Lower lobe of right lung (tissue), 2 donors: Measurements from ENCODE around the gene TMEM45A. TPM values are rescaled to one million over a fixed set of nuclear protein-coding genes. Genes with fewer than 3 reads are reported as not detected.

ENCODE experiments used
- ATAC-seq, 2 donors: fragments of 200-7000 bp; cut with Tn5 transposase; one replicate each; pipeline ENCODE4 v1.9.1; 2020 to 2022; ENCODE audit warnings: mild to moderate bottlenecking in 2 of 2, moderate library complexity in 2 of 2
- DNase-seq: peaks from one replicate; pipeline ENCODE4 v3.0.0-alpha.2; 2020
- H3K27ac ChIP-seq: fragments of 200-600 bp; one replicate; pipeline ENCODE4 v1.8.0; 2022
- H3K27me3 ChIP-seq: fragments of 200-600 bp; one replicate; pipeline ENCODE4 v1.8.0; 2022; ENCODE audit warnings: low read depth
- H3K36me3 ChIP-seq: fragments of 200-600 bp; one replicate; pipeline ENCODE4 v1.8.0; 2022; ENCODE audit warnings: mild to moderate bottlenecking
- H3K4me1 ChIP-seq: fragments of 200-600 bp; one replicate; pipeline ENCODE4 v1.8.0; 2022
- H3K4me3 ChIP-seq: fragments of 200-600 bp; one replicate; pipeline ENCODE4 v1.8.0; 2022; ENCODE audit warnings: mild to moderate bottlenecking
- H3K9me3 ChIP-seq: fragments of 200-600 bp; one replicate; pipeline ENCODE4 v1.8.0; 2022
- intact Hi-C: fragments of 100-400 bp; cut with DNase I; formaldehyde crosslinking; loops from one replicate; pipeline ENCODE4 v1.11.0; 2022
- total RNA-seq: library from RNA; stranded (reverse); fragmentation: NEBNext Ultra II Directional; extraction: Animal tissue kit (Norgen Biotek cat#: 25700); gene quantifications from one replicate; pipeline ENCODE4 v1.2.1, GENCODE V29; 2021
- TF ChIP-seq, protein P1 (sequence below): fragments of 200-600 bp; IDR thresholded peaks from one replicate; pipeline ENCODE4 v1.8.0; 2022; ENCODE audit warnings: antibody characterized with exemption, mild to moderate bottlenecking
- donor health status: DM: no; HTN: yes; CAD: no; lungs with severe emphysema.

The TMEM45A gene
- total RNA-seq, 1 donor from 2014 or later: 17.2 TPM

DNA sequence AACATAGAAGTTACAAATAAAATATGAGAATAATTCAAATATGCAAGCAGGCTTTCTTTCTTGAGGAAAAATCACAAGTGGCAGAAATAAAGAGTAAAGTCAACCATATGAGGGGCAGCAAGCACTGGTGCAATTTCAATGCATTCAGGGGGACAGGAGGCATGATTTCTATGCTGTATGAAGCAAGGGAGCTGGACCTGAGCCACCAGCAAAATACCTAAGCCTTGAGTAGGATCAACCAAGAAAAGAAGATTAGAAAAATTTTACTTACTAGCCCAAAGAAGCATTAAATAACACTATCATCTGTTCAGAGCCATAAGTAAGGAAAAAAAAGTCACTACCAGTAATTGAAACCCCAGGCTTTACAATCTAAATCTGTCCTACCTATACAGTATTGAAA is 123.3 kb downstream of the TMEM45A start:
- no peak overlapping the region for H3K27ac ChIP-seq
- no peaks in the 10 kb centered on the region for H3K27me3 ChIP-seq
- ATAC-seq: no peak
- no peaks in the 10 kb centered on the region for H3K36me3 ChIP-seq
- DNase-seq: no peak
- intact Hi-C loops: no loop called here
- no peak overlapping the region for H3K4me3 ChIP-seq
- TF ChIP-seq, protein P1, sequence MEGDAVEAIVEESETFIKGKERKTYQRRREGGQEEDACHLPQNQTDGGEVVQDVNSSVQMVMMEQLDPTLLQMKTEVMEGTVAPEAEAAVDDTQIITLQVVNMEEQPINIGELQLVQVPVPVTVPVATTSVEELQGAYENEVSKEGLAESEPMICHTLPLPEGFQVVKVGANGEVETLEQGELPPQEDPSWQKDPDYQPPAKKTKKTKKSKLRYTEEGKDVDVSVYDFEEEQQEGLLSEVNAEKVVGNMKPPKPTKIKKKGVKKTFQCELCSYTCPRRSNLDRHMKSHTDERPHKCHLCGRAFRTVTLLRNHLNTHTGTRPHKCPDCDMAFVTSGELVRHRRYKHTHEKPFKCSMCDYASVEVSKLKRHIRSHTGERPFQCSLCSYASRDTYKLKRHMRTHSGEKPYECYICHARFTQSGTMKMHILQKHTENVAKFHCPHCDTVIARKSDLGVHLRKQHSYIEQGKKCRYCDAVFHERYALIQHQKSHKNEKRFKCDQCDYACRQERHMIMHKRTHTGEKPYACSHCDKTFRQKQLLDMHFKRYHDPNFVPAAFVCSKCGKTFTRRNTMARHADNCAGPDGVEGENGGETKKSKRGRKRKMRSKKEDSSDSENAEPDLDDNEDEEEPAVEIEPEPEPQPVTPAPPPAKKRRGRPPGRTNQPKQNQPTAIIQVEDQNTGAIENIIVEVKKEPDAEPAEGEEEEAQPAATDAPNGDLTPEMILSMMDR: no peak
- no peaks in the 10 kb centered on the region for H3K4me1 ChIP-seq
- no peaks in the 10 kb centered on the region for H3K9me3 ChIP-seq

DNA sequence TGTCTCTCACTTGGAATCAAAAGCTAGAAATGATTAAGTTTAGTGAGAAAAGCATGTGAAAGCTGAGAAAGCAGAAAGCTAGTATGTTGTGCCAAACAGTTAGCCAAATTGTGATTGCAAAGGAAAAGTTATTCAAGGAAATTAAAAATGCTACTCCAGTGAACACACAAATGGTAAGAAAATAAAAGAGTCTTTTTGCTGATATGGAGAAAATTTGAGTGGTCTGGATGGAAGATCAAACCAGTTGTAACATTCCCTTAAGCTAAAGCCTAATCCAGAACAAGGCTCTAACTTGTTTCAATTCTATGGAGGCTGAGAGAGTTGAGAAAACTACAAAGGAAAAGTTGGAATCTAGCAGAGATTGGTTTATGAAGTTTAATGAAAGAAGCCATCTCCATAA is 128.8 kb downstream of the TMEM45A start:
- Histone ChIP-seq H3K4me3 (no peak overlapping the region), H3K36me3 (no peaks in the 10 kb centered on the region), H3K4me1 (no peaks in the 10 kb centered on the region), H3K27ac (no peak overlapping the region), H3K9me3 (no peaks in the 10 kb centered on the region), H3K27me3 (no peaks in the 10 kb centered on the region)
- intact Hi-C loops: no loop called here
- ATAC-seq (no peak), DNase-seq (no peak)
- TF ChIP-seq, protein P1: no peak

Other genes with a start within 250 kb of the TMEM45A start
- gene TBC1D23, start 231.6 kb upstream of the TMEM45A start, total RNA-seq: 41.9 TPM
- 33.9 TPM for gene NIT2, start 157.9 kb upstream of the TMEM45A start, total RNA-seq
- gene TOMM70, start 91.5 kb upstream of the TMEM45A start, total RNA-seq: 31.3 TPM
- gene LNP1, start 91.1 kb upstream of the TMEM45A start, total RNA-seq: 2.0 TPM
- not detected for gene ADGRG7, start 117.0 kb downstream of the TMEM45A start, total RNA-seq
- gene TFG, start 216.9 kb downstream of the TMEM45A start, total RNA-seq: 57.5 TPM